ENCODE data around the gene ADAM12. TPM values are rescaled to one million over a fixed set of nuclear protein-coding genes. Genes with fewer than 3 reads are reported as not detected.

The ADAM12 gene
- total and polyA plus RNA-seq, 2 experiments from 2014 or later = 0.13 to 0.87 TPM

- TF ChIP-seq ZNF331 (CRISPR knock-in tag; IDR thresholded peaks at IDR 0.05; ENCODE audit: low read depth) = no peak
- TF ChIP-seq CTCF (conservative IDR thresholded peaks at IDR 0.05; ENCODE audit: low read depth in 2 of 2) = no peak
- no peak for TF ChIP-seq EZH2 (IDR thresholded peaks at IDR 0.05; ENCODE audit: low read depth, unreplicated experiment)
- TF ChIP-seq CREB1 (CRISPR knock-in tag; IDR thresholded peaks at IDR 0.05; ENCODE audit: low read depth) = no peak
- TF ChIP-seq EZH2phosphoT487 (IDR thresholded peaks at IDR 0.05; ENCODE audit: unreplicated experiment) = no peak
- no peak for TF ChIP-seq ETS1 (IDR thresholded peaks at IDR 0.05)
- no peak for TF ChIP-seq ZNF114 (CRISPR knock-in tag; IDR thresholded peaks at IDR 0.05)
- TF ChIP-seq STAT1 (IDR thresholded peaks at IDR 0.05; ENCODE audit: unreplicated experiment) = no peak
Measured at GRCh38 chr10:126384269-126384873, 3.9 kb downstream of the ADAM12 start (continued).

GRCh38 chr10:126380352-126381076 is 7.8 kb downstream of the ADAM12 start:
- no peak overlapping the region for H3K4me3 Mint-ChIP-seq
- no peak for TF ChIP-seq REST (IDR thresholded peaks at IDR 0.05; ENCODE audit: unreplicated experiment)
- TF ChIP-seq CTCF (conservative IDR thresholded peaks at IDR 0.05; ENCODE audit: low read depth in 2 of 2) = no peak
- TF ChIP-seq JUNB (IDR thresholded peaks at IDR 0.05; ENCODE audit: unreplicated experiment) = no peak
- TF ChIP-seq ZNF331 (CRISPR knock-in tag; IDR thresholded peaks at IDR 0.05; ENCODE audit: low read depth) = no peak

More at GRCh38 chr10:126380352-126381076, 7.8 kb downstream of the ADAM12 start:
- H2AFZ ChIP-seq = no peak overlapping the region
- H3K4me3 ChIP-seq = no peak overlapping the region
- H4K20me1 ChIP-seq (replicated peaks; ENCODE audit: insufficient read depth) = no peaks in the 10 kb centered on the region
- H3K9me2 ChIP-seq (ENCODE audit: insufficient read depth) = no peaks in the 10 kb centered on the region
- no peak for DNase-seq (ENCODE audit: low spot score)
- H3K9me3 Mint-ChIP-seq = peaks cover 10% of the 10 kb centered on the region; the same call in 2 of the 3 replicates
- no peak overlapping the region for H3K27ac Mint-ChIP-seq
- peaks cover 10% of the 10 kb centered on the region for H3K36me3 Mint-ChIP-seq (ENCODE audit: low read depth)
- H3K27me3 ChIP-seq (ENCODE audit: insufficient read depth) = 0 out of 2 replicates have a peak, but pooled peaks cover under 1% of the 10 kb centered on the region
- H3K27me3 Mint-ChIP-seq (ENCODE audit: insufficient read depth, low read depth, poor library complexity) = no peaks in the 10 kb centered on the region
- H3K27ac ChIP-seq (ENCODE audit: low read depth) = no peak overlapping the region
- H3K4me1 ChIP-seq (ENCODE audit: insufficient read depth) = peaks cover 3% of the 10 kb centered on the region; the same call in 1 of the 2 replicates
- H3K36me3 ChIP-seq (ENCODE audit: insufficient read depth) = no peaks in the 10 kb centered on the region
- no peaks in the 10 kb centered on the region for H3F3A ChIP-seq (replicated peaks; ENCODE audit: low read depth)
- H3K4me2 ChIP-seq = no peak overlapping the region
- H3K79me2 ChIP-seq (replicated peaks; ENCODE audit: insufficient read depth) = no peaks in the 10 kb centered on the region
- no peak for ATAC-seq
- H3K4me1 Mint-ChIP-seq = no peaks in the 10 kb centered on the region
